Activated CD4-positive, alpha-beta T cell treated with anti-CD3 and anti-CD28 coated beads, Interleukin-2, amount 10 ng/mL, durations not matched to agents 24 days and 14 days (primary cell): Measurements from ENCODE around the gene SLAMF8. TPM values are rescaled to one million over a fixed set of nuclear protein-coding genes. Genes with fewer than 3 reads are reported as not detected.

ENCODE experiments used
- DNase-seq: peaks from one replicate; pipeline ENCODE4 v3.0.0; 2022
- H3K27ac Mint-ChIP-seq: one replicate; pipeline ENCODE4 v1.8.0; 2022; ENCODE audit warnings: mild to moderate bottlenecking, mixed read lengths
- H3K27me3 Mint-ChIP-seq: one replicate; pipeline ENCODE4 v1.8.0; 2022; ENCODE audit warnings: mixed read lengths
- H3K36me3 Mint-ChIP-seq: one replicate; pipeline ENCODE4 v1.8.0; 2022; ENCODE audit warnings: low read depth, mild to moderate bottlenecking, mixed read lengths
- H3K4me1 Mint-ChIP-seq: one replicate; pipeline ENCODE4 v1.8.0; 2021; ENCODE audit warnings: mixed read lengths
- H3K4me3 Mint-ChIP-seq: one replicate; pipeline ENCODE4 v1.8.0; 2022; ENCODE audit warnings: mild to moderate bottlenecking, moderate library complexity, mixed read lengths
- H3K9me3 Mint-ChIP-seq: one replicate; pipeline ENCODE4 v1.8.0; 2021; ENCODE audit warnings: mixed read lengths
- intact Hi-C: fragments of 100-400 bp; cut with micrococcal nuclease; formaldehyde crosslinking; loops from one replicate; pipeline ENCODE4 v1.15.1; 2023
- total RNA-seq: library from RNA; stranded (reverse); gene quantifications from 2 replicates; pipeline ENCODE4 v1.2.3, GENCODE V29; 2022

Gene SLAMF8
- total RNA-seq, 1 donor from 2014 or later, result 1.1 TPM

DNA sequence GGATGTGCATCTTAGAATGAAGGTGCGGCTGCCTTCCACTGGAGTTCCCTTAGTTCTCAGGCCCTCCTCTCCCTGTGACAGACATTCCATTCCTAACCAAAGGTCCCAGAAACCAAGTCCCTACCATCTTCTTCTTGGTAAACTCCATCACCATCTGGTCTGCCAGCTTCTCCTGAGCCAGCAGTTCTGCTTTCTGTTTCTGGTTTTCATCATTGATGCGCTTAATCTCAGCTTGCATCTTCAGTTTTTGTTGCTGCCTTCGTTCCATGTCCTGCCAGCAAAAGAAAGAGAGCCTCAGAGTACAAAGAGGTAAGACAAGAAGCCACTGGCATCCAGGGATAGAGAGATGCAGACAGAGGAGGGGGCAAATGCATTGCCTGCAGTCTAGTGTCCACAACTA lies 53.8 kb downstream of the SLAMF8 start:
- Mint-ChIP-seq H3K4me3 (no peak overlapping the region), H3K36me3 (no peaks in the 10 kb centered on the region), H3K27ac (no peak overlapping the region), H3K27me3 (peaks cover 3% of the 10 kb centered on the region), H3K4me1 (no peaks in the 10 kb centered on the region), H3K9me3 (no peaks in the 10 kb centered on the region)
- intact Hi-C loops, result no loop called here
- no peak for DNase-seq

- H3K9me3 Mint-ChIP-seq, result no peaks in the 10 kb centered on the region
- no peak for DNase-seq
- H3K36me3 Mint-ChIP-seq, result no peaks in the 10 kb centered on the region
- intact Hi-C loops, result no loop called here
- no peak overlapping the region for H3K4me3 Mint-ChIP-seq
- no peak overlapping the region for H3K27ac Mint-ChIP-seq
- H3K4me1 Mint-ChIP-seq, result no peaks in the 10 kb centered on the region
- H3K27me3 Mint-ChIP-seq, result no peaks in the 10 kb centered on the region
These were observed 55.2 kb downstream of the SLAMF8 start for GRCh38 chr1:159881622-159882526.

DNA sequence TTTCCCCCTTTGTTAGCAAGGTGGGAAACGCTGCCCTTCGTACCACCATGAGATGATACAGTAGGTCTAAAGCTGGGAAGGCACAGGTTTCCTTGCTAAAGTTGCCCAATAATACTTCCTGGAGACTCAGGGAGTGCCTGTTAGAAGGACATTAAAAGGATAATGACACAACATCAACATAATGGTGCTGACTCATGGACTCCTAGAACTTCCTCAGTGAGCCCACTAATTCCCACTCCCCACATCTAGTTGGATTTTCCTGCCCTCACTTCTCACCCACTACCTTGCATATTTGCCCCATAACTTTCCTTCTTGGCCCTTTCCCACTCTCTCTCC lies 55.8 kb downstream of the SLAMF8 start:
- H3K27ac Mint-ChIP-seq, result no peak overlapping the region
- no peaks in the 10 kb centered on the region for H3K4me1 Mint-ChIP-seq
- H3K4me3 Mint-ChIP-seq, result no peak overlapping the region
- intact Hi-C loops, result no loop called here
- H3K36me3 Mint-ChIP-seq, result no peaks in the 10 kb centered on the region
- H3K9me3 Mint-ChIP-seq, result no peaks in the 10 kb centered on the region
- DNase-seq, result no peak
- H3K27me3 Mint-ChIP-seq, result no peaks in the 10 kb centered on the region

DNA sequence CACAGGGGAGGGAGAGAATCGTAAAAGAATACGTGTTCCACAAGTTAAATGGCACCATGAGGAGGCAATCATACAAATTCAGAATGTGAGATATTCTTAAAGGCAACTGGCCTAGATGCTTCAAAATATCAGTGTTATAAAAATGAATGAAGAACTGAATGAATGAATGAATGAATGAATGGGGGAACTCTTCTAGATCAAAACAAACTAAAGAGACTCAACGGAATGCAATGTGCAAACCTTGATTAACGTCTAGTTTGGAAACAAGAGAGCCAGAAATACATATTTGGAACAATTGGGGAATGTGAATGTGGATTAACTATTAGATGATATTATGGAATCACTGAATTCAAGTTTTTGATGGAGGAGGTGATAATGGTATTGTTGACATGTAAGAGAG lies 56.5 kb downstream of the SLAMF8 start:
- H3K9me3 Mint-ChIP-seq, result no peaks in the 10 kb centered on the region
- H3K4me1 Mint-ChIP-seq, result no peaks in the 10 kb centered on the region
- no peak for DNase-seq
- intact Hi-C loops, result no loop called here
- no peaks in the 10 kb centered on the region for H3K36me3 Mint-ChIP-seq
- H3K27me3 Mint-ChIP-seq, result no peaks in the 10 kb centered on the region
- H3K4me3 Mint-ChIP-seq, result no peak overlapping the region
- no peak overlapping the region for H3K27ac Mint-ChIP-seq

- no peaks in the 10 kb centered on the region for H3K36me3 Mint-ChIP-seq
- H3K27me3 Mint-ChIP-seq, result no peaks in the 10 kb centered on the region
- DNase-seq, result no peak
- no peak overlapping the region for H3K4me3 Mint-ChIP-seq
- H3K27ac Mint-ChIP-seq, result no peak overlapping the region
- intact Hi-C loops, result no loop called here
- no peaks in the 10 kb centered on the region for H3K9me3 Mint-ChIP-seq
- no peaks in the 10 kb centered on the region for H3K4me1 Mint-ChIP-seq
These were observed 57.6 kb downstream of the SLAMF8 start for GRCh38 chr1:159884296-159884695.

Other genes with a start within 250 kb of the SLAMF8 start
- gene APCS, start 239.0 kb upstream of the SLAMF8 start, total RNA-seq, result not detected in 2 replicates
- not detected in 2 replicates for gene CRP, start 112.3 kb upstream of the SLAMF8 start, total RNA-seq
- 30.9 and 33.0 TPM in 2 replicates for gene DUSP23, start 45.9 kb upstream of the SLAMF8 start, total RNA-seq
- gene FCRL6, start 24.5 kb upstream of the SLAMF8 start, total RNA-seq, result not detected in 2 replicates
- gene VSIG8, start 35.8 kb downstream of the SLAMF8 start, total RNA-seq, result not detected in 2 replicates
- 1.5 TPM in 2 replicates for gene CFAP45, start 73.3 kb downstream of the SLAMF8 start, total RNA-seq
- 488 and 517 TPM in 2 replicates for gene TAGLN2, start 98.6 kb downstream of the SLAMF8 start, total RNA-seq
- gene IGSF9, start 118.7 kb downstream of the SLAMF8 start, total RNA-seq, result not detected in 2 replicates
- gene SLAMF9, start 127.4 kb downstream of the SLAMF8 start, total RNA-seq, result not detected in 2 replicates
- gene PIGM, start 205.1 kb downstream of the SLAMF8 start, total RNA-seq, result 5.5 and 5.8 TPM in 2 replicates
- gene KCNJ10, start 243.3 kb downstream of the SLAMF8 start, total RNA-seq, result not detected in 2 replicates